ENCODE data around the gene DDIT4. TPM values are rescaled to one million over a fixed set of nuclear protein-coding genes. Genes with fewer than 3 reads are reported as not detected.

DDIT4 gene
- total and polyA plus RNA-seq, 2 of the 4 experiments (the other 2 are of a cell fraction) = 59.6 to 108 TPM

- TF ChIP-seq NFE2L2 (IDR thresholded peaks at IDR 0.05; ENCODE audit: low read depth, low read length) = no peak
- TF ChIP-seq MAZ (IDR thresholded peaks at IDR 0.05; ENCODE audit: borderline replicate concordance, low read depth, low read length) = no peak
Observed at GRCh38 chr10:72318418-72319262, 44.9 kb downstream of the DDIT4 start (continued).
